ENCODE measurements around the gene ATG14. TPM values are rescaled to one million over a fixed set of nuclear protein-coding genes. Genes with fewer than 3 reads are reported as not detected.

The ATG14 gene
- total RNA-seq, 4 donors from 2014 or later, result 14.8 to 24.9 (median 17.2) TPM

DNA sequence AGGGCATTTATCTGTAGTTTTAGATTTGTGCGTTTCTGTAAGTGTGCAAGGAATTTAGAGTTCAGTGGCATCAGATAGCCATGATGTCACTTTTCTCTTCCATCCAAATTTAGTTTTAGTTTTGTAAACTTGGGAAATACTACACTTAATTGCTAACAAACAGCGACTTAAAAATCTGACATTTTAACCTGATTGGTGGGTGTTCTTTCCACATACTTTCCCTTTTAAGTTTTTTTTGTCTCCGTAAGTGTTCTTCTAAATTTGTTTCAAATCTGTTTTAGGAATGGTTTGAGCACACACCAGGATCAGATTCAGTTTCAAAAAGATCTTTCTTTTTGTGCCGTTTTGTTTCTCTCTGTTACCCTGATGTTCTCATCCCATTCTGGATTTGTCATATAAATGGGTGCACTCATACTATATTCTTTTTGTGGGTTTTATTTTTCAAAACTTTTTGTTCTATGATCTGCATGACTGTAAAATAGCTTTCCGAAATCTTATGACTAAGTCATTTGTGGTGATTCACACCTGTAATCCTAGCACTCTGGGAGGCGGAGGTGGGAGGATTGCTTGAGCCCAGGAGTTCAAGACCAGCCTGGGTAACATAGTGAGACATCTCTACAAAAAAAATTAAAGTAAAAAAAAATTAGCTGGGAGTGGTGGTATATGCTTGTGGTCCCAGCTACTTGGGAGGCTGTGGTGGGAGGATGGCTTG lies 81.5 kb downstream of the ATG14 start:
- WGBS, 2 donors, result 69 to 74% methylated on average over 6 of the region's 6 CpGs
- H3K4me3 ChIP-seq (ENCODE audit: low read depth, poor library complexity, severe bottlenecking), result no peak overlapping the region
- TF ChIP-seq, protein P1, sequence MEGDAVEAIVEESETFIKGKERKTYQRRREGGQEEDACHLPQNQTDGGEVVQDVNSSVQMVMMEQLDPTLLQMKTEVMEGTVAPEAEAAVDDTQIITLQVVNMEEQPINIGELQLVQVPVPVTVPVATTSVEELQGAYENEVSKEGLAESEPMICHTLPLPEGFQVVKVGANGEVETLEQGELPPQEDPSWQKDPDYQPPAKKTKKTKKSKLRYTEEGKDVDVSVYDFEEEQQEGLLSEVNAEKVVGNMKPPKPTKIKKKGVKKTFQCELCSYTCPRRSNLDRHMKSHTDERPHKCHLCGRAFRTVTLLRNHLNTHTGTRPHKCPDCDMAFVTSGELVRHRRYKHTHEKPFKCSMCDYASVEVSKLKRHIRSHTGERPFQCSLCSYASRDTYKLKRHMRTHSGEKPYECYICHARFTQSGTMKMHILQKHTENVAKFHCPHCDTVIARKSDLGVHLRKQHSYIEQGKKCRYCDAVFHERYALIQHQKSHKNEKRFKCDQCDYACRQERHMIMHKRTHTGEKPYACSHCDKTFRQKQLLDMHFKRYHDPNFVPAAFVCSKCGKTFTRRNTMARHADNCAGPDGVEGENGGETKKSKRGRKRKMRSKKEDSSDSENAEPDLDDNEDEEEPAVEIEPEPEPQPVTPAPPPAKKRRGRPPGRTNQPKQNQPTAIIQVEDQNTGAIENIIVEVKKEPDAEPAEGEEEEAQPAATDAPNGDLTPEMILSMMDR (IDR thresholded peaks at IDR 0.05), result no peak
- no peak for TF ChIP-seq POLR2A (IDR thresholded peaks at IDR 0.05)
- DNase-seq (ENCODE audit: low spot score in 2 of 2), result no peak
- intact Hi-C loops (cut with DNase I; ENCODE audit: low total_unique reads), result no loop called here

DNA sequence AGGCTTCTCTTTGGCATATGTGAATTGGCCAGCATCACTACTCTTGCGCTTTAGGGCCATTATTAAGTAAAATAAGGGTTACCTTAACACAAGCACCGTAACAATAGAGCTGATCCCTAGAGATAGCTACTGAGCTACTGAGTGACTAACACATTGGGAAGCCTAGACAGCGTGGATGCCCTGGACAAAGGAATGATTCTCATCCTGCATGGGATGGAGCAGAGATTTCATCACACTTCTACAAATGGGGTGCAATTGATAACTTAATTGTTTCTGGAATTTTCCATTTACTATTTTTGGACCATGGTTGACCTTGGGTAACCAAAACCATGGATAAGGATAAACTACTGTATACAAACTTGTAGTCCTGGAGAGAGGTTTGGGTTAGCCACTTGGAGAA lies 83.3 kb downstream of the ATG14 start:
- no peak overlapping the region for H3K4me3 ChIP-seq (ENCODE audit: low read depth, poor library complexity, severe bottlenecking)
- no peak for TF ChIP-seq POLR2A (IDR thresholded peaks at IDR 0.05)
- TF ChIP-seq, protein P1 (IDR thresholded peaks at IDR 0.05), result no peak
- 80 to 86% methylated on average over 3 of the region's 3 CpGs for WGBS, 2 donors
- DNase-seq (ENCODE audit: low spot score in 2 of 2), result no peak
- intact Hi-C loops (cut with DNase I; ENCODE audit: low total_unique reads), result no loop called here

DNA sequence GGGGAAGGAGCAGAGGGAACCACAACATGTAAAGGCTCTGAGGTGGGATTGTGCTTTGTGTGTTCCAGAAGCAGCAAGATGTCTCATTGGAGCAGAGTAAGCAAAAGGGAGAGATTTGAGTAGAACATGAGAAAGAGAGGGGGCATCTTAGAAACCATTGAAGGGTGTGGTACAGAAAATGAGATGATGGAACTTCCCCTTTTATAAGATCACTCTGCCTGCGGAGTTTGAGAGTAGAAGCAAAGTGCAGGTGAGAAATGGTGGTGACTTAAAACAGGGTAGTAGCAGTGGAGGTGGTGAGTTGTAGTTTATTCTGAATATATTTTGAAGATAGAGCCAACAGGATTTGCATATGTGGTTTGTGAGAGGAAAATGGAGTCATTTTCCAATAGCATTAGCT lies 84.5 kb downstream of the ATG14 start:
- TF ChIP-seq, protein P1 (IDR thresholded peaks at IDR 0.05), result no peak
- no peak for TF ChIP-seq POLR2A (IDR thresholded peaks at IDR 0.05)
- WGBS, 2 donors, result 81 to 88% methylated on average over 1 of the region's 1 CpG
- no peak overlapping the region for H3K4me3 ChIP-seq (ENCODE audit: low read depth, poor library complexity, severe bottlenecking)
- intact Hi-C loops (cut with DNase I; ENCODE audit: low total_unique reads), result no loop called here
- no peak for DNase-seq (ENCODE audit: low spot score in 2 of 2)

DNA sequence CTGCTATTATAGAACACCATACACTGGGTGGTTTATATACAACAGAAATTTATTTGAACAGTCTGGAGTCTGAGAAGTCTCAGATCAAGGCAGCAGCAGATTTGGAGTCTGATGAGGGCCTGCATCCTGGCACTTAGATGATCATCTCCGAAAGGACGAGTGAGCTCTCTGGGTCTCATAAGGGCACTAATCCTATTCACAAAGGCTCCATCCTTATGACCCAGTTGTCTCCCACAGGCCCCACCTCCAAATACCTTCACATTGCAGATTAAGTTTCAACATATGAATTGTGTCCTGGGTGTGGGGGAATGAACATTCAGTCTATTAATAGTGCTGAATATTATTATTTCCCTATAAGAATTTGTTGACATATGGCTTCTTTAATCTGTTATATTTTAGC lies 86.8 kb downstream of the ATG14 start:
- WGBS, 2 donors, result 96 to 100% methylated on average over 2 of the region's 2 CpGs
- no peak for TF ChIP-seq POLR2A (IDR thresholded peaks at IDR 0.05)
- TF ChIP-seq, protein P1 (IDR thresholded peaks at IDR 0.05), result no peak
- H3K4me3 ChIP-seq (ENCODE audit: low read depth, poor library complexity, severe bottlenecking), result no peak overlapping the region
- DNase-seq (ENCODE audit: low spot score in 2 of 2), result no peak
- intact Hi-C loops (cut with DNase I; ENCODE audit: low total_unique reads), result no loop called here

DNA sequence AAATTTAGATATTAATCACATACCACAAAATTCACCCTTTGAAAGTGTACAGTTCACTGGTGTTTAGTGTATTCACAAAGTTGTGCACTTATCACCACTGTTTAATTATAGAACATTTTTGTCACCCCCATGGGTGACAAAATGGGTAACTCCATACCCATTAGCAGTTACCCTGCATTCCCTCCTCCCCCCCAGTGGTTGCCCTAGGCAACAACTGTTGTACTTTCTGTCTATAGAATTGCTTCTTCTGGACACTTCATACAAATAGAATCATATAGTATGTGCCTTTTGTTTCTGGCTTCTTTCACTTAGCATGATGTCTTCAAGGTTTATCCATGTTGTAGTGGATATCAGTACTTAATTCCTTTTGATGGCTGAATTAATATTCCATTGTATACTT lies 87.7 kb downstream of the ATG14 start:
- no peak for TF ChIP-seq POLR2A (IDR thresholded peaks at IDR 0.05)
- TF ChIP-seq, protein P1 (IDR thresholded peaks at IDR 0.05), result no peak
- intact Hi-C loops (cut with DNase I; ENCODE audit: low total_unique reads), result no loop called here
- no peak for DNase-seq (ENCODE audit: low spot score in 2 of 2)
- H3K4me3 ChIP-seq (ENCODE audit: low read depth, poor library complexity, severe bottlenecking), result no peak overlapping the region

DNA sequence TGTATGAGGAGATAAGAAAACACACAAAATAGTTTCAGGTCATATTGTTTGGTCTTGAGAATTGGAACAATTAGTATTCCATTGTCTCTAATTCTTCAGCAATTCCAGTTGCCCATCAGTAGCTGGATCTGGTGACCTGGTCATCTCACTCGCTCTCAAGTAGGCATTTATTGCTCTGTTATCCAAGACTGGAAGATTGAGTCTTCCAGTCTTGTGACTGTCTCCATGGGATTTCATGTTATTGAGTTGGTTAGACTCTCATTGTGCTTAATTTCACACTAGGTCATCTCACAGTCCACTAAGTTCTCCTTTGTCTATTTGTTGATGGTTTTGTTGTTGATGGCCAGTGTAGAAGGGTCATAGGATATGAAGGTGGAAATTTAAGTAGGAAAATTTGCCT lies 92.9 kb downstream of the ATG14 start:
- TF ChIP-seq POLR2A (IDR thresholded peaks at IDR 0.05), result no peak
- TF ChIP-seq, protein P1 (IDR thresholded peaks at IDR 0.05), result no peak
- WGBS, 2 donors, result 90 to 97% methylated on average over 1 of the region's 1 CpG
- no peak for DNase-seq (ENCODE audit: low spot score in 2 of 2)
- intact Hi-C loops (cut with DNase I; ENCODE audit: low total_unique reads), result no loop called here
- H3K4me3 ChIP-seq (ENCODE audit: low read depth, poor library complexity, severe bottlenecking), result no peak overlapping the region
